Hepatocyte (in vitro differentiated cells): ENCODE measurements around the gene LNX2. TPM values are rescaled to one million over a fixed set of nuclear protein-coding genes. Genes with fewer than 3 reads are reported as not detected.
A peak's percentile ranks its signal among the peaks of the same experiment; 100 is the strongest.

Source experiments
- DNase-seq: peaks from one replicate; pipeline ENCODE4 v3.0.0-alpha.2; 2016; ENCODE audit warnings: low spot score
- H2AFZ ChIP-seq: fragments of 200-600 bp; sonication (generic); 2 replicates; pipeline ENCODE4 v1.6.0; 2016; ENCODE audit warnings: antibody characterized with exemption, mild to moderate bottlenecking
- H3K27ac ChIP-seq: fragments of 200-600 bp; sonication (generic); 2 replicates; pipeline ENCODE4 v1.5.1; 2016; ENCODE audit warnings: mild to moderate bottlenecking
- H3K27me3 ChIP-seq: fragments of 200-600 bp; sonication (generic); 2 replicates; pipeline ENCODE4 v1.6.1; 2016
- H3K36me3 ChIP-seq: fragments of 200-600 bp; sonication (generic); replicated peaks from 2 replicates; pipeline ENCODE4 v1.5.1; 2016; ENCODE audit warnings: low read depth; ENCODE audit not compliant: insufficient read depth
- H3K4me1 ChIP-seq: fragments of 200-600 bp; sonication (generic); 2 replicates; pipeline ENCODE4 v1.5.1; 2016; ENCODE audit warnings: mild to moderate bottlenecking, moderate library complexity; ENCODE audit not compliant: insufficient read depth
- H3K4me2 ChIP-seq: fragments of 200-600 bp; sonication (generic); 2 replicates; pipeline ENCODE4 v1.6.0; 2016
- H3K4me3 ChIP-seq: fragments of 200-600 bp; sonication (generic); 2 replicates; pipeline ENCODE4 v1.5.1; 2016; ENCODE audit warnings: mild to moderate bottlenecking
- H3K79me2 ChIP-seq: fragments of 200-600 bp; sonication (generic); 2 replicates; pipeline ENCODE4 v1.6.0; 2017; ENCODE audit warnings: mild to moderate bottlenecking
- H3K9me2 ChIP-seq: fragments of 200-600 bp; sonication (generic); replicated peaks from 2 replicates; pipeline ENCODE4 v1.6.0; 2017; ENCODE audit warnings: mild to moderate bottlenecking; ENCODE audit not compliant: insufficient read depth
- H3K9me3 ChIP-seq: fragments of 200-600 bp; sonication (generic); 2 replicates; pipeline ENCODE4 v1.5.1; 2016; ENCODE audit warnings: low read depth, mild to moderate bottlenecking
- H4K20me1 ChIP-seq: fragments of 200-600 bp; sonication (generic); 2 replicates; pipeline ENCODE4 v1.6.0; 2016; ENCODE audit warnings: mild to moderate bottlenecking; ENCODE audit not compliant: insufficient read depth, poor library complexity, severe bottlenecking
- CTCF ChIP-seq: fragments of 200-600 bp; sonication (generic); IDR thresholded peaks from 2 replicates; pipeline ENCODE4 v1.5.1; 2016; ENCODE audit warnings: antibody characterized with exemption, mild to moderate bottlenecking; ENCODE audit not compliant: poor library complexity
- EZH2 ChIP-seq: fragments of 200-600 bp; sonication (generic); IDR thresholded peaks from 2 replicates; pipeline ENCODE4 v1.6.1; 2016; ENCODE audit warnings: antibody characterized with exemption, mild to moderate bottlenecking, borderline replicate concordance
- EZH2phosphoT487 ChIP-seq: fragments of 200-600 bp; sonication (generic); IDR thresholded peaks from one replicate; pipeline ENCODE4 v1.6.1; 2018; ENCODE audit warnings: antibody characterized with exemption, mild to moderate bottlenecking, low read depth, moderate library complexity; ENCODE audit not compliant: unreplicated experiment, severe bottlenecking
- WGBS: methylation state at CpG from one replicate; pipeline ENCODE4 v1.1.6; 2016; ENCODE audit warnings: low lambda C conversion rate; ENCODE audit errors: missing lambda C conversion rate; 5-methylcytosine and 5-hydroxymethylcytosine counted together
- polyA plus RNA-seq: library from polyadenylated mRNA; unstranded; fragments of >200 nt; fragmentation: Nextera tagmentation; extraction: Ambion mirVana; gene quantifications from 2 replicates; pipeline ENCODE4 v1.2.1, GENCODE V29; 2016
- total RNA-seq: library from RNA; depleted of rRNA; stranded (reverse); fragments of >200 nt; gene quantifications from 2 replicates; pipeline ENCODE4 v1.2.3, GENCODE V29; 2014

Gene LNX2
- total and polyA plus RNA-seq, 2 experiments from 2014 or later: 8.8 to 28.8 TPM

GRCh38 chr13:27599845-27600553 lies 20.3 kb downstream of the LNX2 start:
- Histone ChIP-seq H3K9me2 (no peaks in the 10 kb centered on the region), H2AFZ (no peak overlapping the region), H4K20me1 (peaks cover 23% of the 10 kb centered on the region), H3K4me1 (peaks cover 4% of the 10 kb centered on the region), H3K4me3 (no peak overlapping the region), H3K27me3 (no peaks in the 10 kb centered on the region), H3K9me3 (no peaks in the 10 kb centered on the region), H3K4me2 (no peak overlapping the region), H3K27ac (no peak overlapping the region), H3K79me2 (peaks cover 100% of the 10 kb centered on the region), H3K36me3 (no peaks in the 10 kb centered on the region)
- TF ChIP-seq EZH2 (no peak), CTCF (no peak), EZH2phosphoT487 (no peak)
- WGBS: 72% methylated on average over 5 of the region's 5 CpGs
- peak; percentile 23 for DNase-seq

GRCh38 chr13:27599096-27599495 lies 21.2 kb downstream of the LNX2 start:
- H3K27me3 ChIP-seq: no peaks in the 10 kb centered on the region
- TF ChIP-seq EZH2phosphoT487 (no peak), EZH2 (no peak), CTCF (no peak)
- H3K27ac ChIP-seq: no peak overlapping the region
- no peaks in the 10 kb centered on the region for H3K9me2 ChIP-seq
- no peak overlapping the region for H3K4me3 ChIP-seq
- no peaks in the 10 kb centered on the region for H3K9me3 ChIP-seq
- peaks cover 100% of the 10 kb centered on the region for H3K79me2 ChIP-seq
- H2AFZ ChIP-seq: no peak overlapping the region
- H3K4me1 ChIP-seq: peaks cover 5% of the 10 kb centered on the region
- no peak overlapping the region for H3K4me2 ChIP-seq
- H3K36me3 ChIP-seq: no peaks in the 10 kb centered on the region
- no peak for DNase-seq
- peaks cover 23% of the 10 kb centered on the region for H4K20me1 ChIP-seq

GRCh38 chr13:27595055-27595811 lies 25.1 kb downstream of the LNX2 start:
- no peak for TF ChIP-seq EZH2
- TF ChIP-seq CTCF: no peak
- no peak for TF ChIP-seq EZH2phosphoT487

More at GRCh38 chr13:27595055-27595811, 25.1 kb downstream of the LNX2 start:
- Histone ChIP-seq H3K4me1 (peaks cover 15% of the 10 kb centered on the region), H3K4me2 (no peak overlapping the region), H2AFZ (no peak overlapping the region), H3K36me3 (no peaks in the 10 kb centered on the region), H3K27me3 (no peaks in the 10 kb centered on the region), H3K9me3 (no peaks in the 10 kb centered on the region), H3K27ac (no peak overlapping the region), H3K4me3 (no peak overlapping the region), H4K20me1 (peaks cover 24% of the 10 kb centered on the region), H3K9me2 (no peaks in the 10 kb centered on the region), H3K79me2 (peaks cover 98% of the 10 kb centered on the region)
- 83% methylated on average over 2 of the region's 2 CpGs for WGBS
- no peak for DNase-seq
